GM10266 (cell line): ENCODE measurements around the gene PPL.

ENCODE experiments used
- DNase-seq: peaks from one replicate; pipeline ENCODE4 v3.0.0; 2012; ENCODE audit errors: extremely low spot score
- CTCF ChIP-seq: IDR thresholded peaks from 2 replicates; pipeline ENCODE4 v1.5.1; 2012; ENCODE audit warnings: mild to moderate bottlenecking, low read depth; ENCODE audit not compliant: control insufficient read depth, insufficient read depth; ENCODE audit errors: missing control alignments

Gene PPL

GRCh38 chr16:4918781-4919251 lies 18.1 kb downstream of the PPL start:
- no peak for TF ChIP-seq CTCF
- no peak for DNase-seq

GRCh38 chr16:4917117-4917516 lies 19.8 kb downstream of the PPL start:
- no peak for DNase-seq
- no peak for TF ChIP-seq CTCF

- no peak for TF ChIP-seq CTCF
Measured at GRCh38 chr16:4915226-4915761, 21.7 kb downstream of the PPL start.

GRCh38 chr16:4914528-4915225 lies 22.3 kb downstream of the PPL start:
- no peak for TF ChIP-seq CTCF
- DNase-seq, result no peak

More at GRCh38 chr16:4915226-4915761, 21.7 kb downstream of the PPL start:
- no peak for DNase-seq

DNA sequence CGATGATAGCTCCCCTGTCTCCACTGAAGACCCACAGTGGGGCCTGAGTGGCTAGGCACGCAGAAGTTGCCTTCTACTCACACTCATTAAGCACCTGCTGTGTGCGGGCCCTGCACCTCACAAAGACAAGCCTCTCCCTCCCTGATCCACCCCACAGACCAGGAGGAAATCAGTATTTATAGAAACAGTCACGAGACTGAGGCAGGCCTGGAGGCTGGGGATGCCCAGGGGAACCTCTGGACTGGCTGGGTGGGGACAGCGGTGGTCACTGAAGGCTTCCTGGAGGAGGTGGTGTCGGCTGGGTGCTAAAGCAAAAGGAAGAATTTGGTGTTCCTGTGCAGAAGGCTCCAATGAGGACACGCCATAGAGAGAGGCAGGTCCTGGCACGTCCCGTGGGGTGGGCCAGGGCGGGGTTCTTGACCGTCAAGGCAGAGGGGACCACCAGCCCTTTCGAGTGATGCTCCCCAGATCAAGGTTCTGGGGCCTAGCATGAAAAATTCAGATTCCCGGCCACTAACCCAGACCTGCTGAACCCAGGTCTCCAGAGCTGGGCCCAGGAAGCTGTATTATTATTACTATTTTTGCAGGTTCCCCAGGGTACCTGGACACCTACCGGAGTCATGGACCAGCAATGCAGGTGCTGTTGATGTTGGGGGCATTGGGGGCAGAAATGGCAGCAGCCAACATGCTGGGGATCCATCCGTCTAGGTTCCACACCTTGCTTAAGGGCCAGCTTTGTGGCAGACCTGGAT lies 23.0 kb downstream of the PPL start:
- TF ChIP-seq CTCF, result no peak

DNA sequence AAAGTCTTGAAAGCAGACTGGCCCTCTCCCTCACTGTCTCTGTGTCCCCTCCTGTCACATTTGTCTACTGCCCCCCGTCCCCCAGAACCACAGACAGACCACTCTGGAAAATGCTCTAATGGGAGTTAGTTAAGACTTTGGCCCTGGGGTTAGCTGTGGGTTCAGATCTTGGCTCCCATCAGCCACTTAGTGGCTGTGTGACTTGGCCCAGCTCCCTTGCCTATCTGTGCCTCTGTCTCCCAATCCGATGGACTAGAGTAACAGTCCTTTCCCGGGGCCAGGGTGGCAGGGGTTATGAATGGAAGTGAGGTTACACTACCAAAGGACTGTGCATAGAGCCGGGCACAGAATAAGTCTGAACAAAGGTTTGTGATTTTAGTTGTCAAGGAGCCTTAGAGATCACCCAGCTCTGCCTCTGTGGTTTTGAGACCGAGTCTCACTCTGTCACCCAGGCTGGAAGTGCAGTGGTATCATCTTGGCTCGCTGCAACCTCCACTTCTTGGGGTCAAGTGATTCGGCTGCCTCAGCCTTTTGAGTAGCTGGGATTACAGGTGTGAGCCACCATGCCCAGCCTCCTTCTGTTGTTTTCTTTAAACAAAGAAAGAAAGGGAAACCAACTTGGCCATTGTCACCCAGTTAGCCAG lies 23.7 kb downstream of the PPL start:
- TF ChIP-seq CTCF, result no peak
- no peak for DNase-seq

More for the DNA sequence above, 23.0 kb downstream of the PPL start:
- no peak for DNase-seq
